GM18873 (cell line): ENCODE results near the gene ABLIM1.
A peak's percentile ranks its signal among the peaks of the same experiment; 100 is the strongest.

ENCODE experiments used
- ATAC-seq: cut with Tn5 transposase; IDR thresholded peaks from one replicate; pipeline ENCODE4 v1.9.1; 2021; ENCODE audit warnings: mild to moderate bottlenecking, moderate library complexity, moderate number of reproducible peaks; ENCODE audit not compliant: unreplicated experiment, low FRiP score

The ABLIM1 gene

GRCh38 chr10:114649217-114649903 is 8.7 kb downstream of the ABLIM1 start:
- ATAC-seq, result no peak

GRCh38 chr10:114648368-114648767 is 9.7 kb downstream of the ABLIM1 start:
- no peak for ATAC-seq

DNA sequence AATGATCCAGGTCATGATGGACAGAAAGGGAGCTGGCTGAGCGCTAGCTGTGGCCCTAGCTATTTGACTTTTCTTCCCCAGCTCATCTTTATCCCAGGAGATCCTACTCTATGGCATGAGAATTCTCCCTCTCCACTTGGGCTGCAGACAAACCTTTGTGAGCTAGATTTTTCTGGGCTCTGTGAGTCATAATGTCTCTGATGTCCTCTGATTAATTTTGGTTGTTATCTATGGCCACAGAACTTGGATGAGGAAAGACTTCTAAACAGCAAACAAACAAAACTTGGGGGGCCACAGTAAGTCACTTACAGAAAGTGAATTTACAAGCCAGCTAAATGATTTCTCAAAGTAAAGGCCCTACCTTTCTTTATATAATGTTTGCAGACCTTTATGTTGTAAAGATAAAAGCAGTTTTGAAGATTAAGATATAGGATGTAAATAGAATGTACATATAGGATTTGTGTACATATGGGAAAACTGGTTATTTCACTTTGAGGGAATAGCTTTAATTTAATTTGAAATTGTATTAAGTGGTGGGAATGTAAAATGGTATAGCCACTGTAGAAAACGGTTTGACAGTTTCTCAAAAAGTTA is 10.4 kb downstream of the ABLIM1 start:
- ATAC-seq, result no peak

- no peak for ATAC-seq
Measured at GRCh38 chr10:114646426-114646825, 11.6 kb downstream of the ABLIM1 start.

- ATAC-seq, result no peak
Measured at GRCh38 chr10:114645706-114646105, 12.4 kb downstream of the ABLIM1 start.

DNA sequence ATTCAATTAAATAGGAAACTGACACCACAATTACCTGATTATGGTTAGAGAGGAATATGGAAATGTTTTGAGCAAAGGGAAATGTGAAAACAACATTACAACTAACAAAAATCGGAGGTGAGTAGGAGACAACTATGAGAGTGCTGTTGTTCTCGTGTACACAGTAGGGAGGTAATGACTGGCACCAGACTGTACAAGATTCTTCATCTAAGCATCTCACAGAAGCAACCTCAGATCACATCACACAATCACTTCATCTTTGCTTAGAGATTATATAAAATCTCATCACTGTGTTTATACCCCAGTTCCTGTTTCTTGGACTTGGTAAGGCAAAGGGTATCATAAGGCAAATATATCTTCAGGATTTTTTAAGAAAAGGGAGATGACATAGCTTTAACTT is 14.9 kb downstream of the ABLIM1 start:
- no peak for ATAC-seq

GRCh38 chr10:114642729-114643128 is 15.3 kb downstream of the ABLIM1 start:
- no peak for ATAC-seq

GRCh38 chr10:114638821-114639625 is 19.1 kb downstream of the ABLIM1 start:
- ATAC-seq, result no peak

- no peak for ATAC-seq
Measured at GRCh38 chr10:114635797-114636550, 22.1 kb downstream of the ABLIM1 start.

DNA sequence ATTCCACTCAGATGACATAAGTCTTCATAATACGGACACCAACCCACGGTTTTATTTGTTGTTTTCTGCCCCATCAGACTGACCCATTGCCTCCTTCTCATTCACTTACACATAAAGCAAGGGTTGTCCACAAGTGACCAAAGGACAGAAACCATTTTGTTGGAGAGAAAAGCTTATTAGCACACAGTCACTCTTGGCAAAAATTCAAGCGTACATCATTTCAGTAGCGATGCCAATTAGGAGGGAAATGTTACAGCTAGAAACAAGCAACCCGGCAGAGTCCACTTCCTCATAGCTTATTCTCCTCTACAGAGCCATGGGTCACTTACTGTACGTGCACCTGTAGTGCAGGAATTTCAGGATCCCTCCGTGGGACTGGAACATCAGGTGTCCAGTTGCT is 23.0 kb downstream of the ABLIM1 start:
- ATAC-seq, result no peak

DNA sequence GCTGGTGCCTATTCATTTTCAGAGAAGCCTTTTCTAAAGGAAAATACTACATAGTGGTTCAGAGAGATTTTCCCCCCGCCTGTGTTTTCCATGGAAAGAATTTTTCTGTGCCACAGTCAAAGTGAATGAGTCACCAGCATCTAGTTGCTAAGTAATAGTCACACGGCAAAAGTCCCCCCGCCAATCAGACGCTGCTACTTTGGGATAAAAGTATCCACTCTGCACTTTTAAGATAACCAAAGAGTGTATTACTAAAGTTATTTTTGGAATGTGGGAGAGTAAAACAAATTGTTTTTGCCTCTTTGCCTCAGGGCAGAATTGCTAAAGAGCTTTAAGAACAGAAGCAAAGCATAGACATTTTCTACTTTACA is 23.5 kb downstream of the ABLIM1 start:
- ATAC-seq, result no peak

- peak; percentile 35 for ATAC-seq
Measured at GRCh38 chr10:114632869-114633715, 25.0 kb downstream of the ABLIM1 start.

DNA sequence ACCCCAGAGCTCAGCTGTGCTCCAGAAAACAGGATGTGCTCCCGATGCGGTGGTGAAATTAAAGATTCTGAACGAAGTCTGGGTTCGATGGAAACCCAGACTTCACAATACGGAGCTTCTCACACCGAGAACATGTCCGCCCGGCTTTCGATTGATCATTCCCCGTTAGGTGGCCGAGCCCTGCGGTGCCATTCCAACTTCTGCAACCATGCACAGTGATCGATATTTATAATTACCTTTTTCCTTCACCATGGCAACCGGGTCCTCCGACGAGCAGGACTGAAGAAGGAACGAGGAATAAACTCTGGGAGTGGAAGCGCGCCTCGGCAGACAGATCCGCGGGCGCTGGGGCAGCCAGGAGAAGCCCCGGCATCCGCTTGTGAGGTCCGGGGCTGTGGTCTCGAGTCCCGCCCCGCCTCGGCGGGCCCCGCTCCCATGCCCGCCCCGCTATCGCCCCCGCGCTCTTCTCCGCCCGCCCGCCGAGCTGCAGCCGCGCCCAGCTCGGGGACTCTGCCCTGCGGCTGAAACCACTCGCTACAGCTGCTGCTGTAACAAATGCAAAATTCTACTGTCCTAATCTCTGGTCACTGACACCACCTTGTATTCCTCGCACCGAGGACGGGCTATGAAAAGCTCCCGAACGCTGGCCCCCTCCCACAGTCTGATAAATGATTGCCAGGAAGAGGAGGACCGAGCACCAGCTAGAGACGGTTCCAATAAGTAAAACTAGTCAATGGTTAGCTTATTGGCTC is 26.2 kb downstream of the ABLIM1 start:
- peak; percentile 78 for ATAC-seq

GRCh38 chr10:114631090-114631665 is 26.9 kb downstream of the ABLIM1 start:
- no peak for ATAC-seq

GRCh38 chr10:114629824-114630730 is 28.0 kb downstream of the ABLIM1 start:
- no peak for ATAC-seq

DNA sequence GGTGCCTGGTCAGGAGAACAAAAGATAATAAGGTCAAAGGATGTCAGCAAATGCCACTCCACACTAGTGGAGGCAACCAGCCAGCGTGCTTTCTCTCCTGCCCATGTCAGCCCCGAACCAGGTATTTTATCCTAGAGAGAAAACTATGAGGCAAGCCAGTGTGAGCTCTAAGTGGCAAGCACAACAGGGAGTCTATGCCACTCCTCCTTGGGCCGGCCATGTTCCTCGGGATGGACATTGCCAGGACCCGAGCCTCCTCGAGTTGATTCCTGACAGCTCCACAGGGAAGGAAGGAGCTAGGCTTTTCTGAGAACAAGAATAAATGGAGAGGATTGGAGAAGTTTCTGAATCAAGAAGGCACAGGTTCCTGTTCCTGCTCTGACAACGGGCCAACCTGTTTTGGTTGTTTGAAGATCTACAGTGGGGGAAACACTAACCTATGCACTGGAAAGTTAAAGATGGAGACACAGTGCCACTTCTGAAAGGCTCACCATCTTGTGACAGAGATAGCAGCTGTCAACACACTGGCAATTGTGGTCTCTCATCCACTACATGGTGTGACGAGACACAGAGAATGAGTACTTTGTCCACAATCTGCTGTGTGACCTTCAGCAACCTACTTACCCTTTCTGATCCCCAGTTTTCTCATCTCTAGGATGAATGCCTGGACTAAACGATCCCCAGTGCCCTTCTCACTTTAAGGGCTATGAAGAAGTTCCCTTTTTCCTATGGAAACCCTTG is 28.8 kb downstream of the ABLIM1 start:
- ATAC-seq, result no peak

- no peak for ATAC-seq
Measured at GRCh38 chr10:114628106-114628505, 30.0 kb downstream of the ABLIM1 start.
